SK-N-SH treated with all-trans-retinoic acid at 6 μM for 48 hours (cell line): ENCODE data around the gene POLR3F.
"Not testable (repeated sequence)": the region's sequence is repeated elsewhere in the genome, so short reads cannot be mapped to it uniquely, and the experiment has no call there.

ENCODE experiments used
- ATAC-seq: fragments of 200-7000 bp; cut with Tn5 transposase; 3 replicates; pipeline ENCODE4 v1.9.1; 2020; ENCODE audit warnings: mild to moderate bottlenecking, moderate library complexity
- ARNTL ChIP-seq: fragments of 450-650 bp; formaldehyde crosslinking; IDR thresholded peaks from 2 replicates; pipeline ENCODE4 v1.5.0; 2020; ENCODE audit warnings: low read depth, mild to moderate bottlenecking, moderate library complexity, borderline replicate concordance
- BACH2 ChIP-seq: fragments of 250-450 bp; sonication (Bioruptor Pico); IDR thresholded peaks from 2 replicates; pipeline ENCODE4 v1.9.0; 2021; ENCODE audit warnings: mild to moderate bottlenecking, borderline replicate concordance
- CREB5 ChIP-seq: fragments of 250-450 bp; sonication (Bioruptor Pico); IDR thresholded peaks from 2 replicates; pipeline ENCODE4 v1.5.1; 2020; ENCODE audit warnings: low read depth, mild to moderate bottlenecking, moderate library complexity
- CSDC2 ChIP-seq: fragments of 250-450 bp; sonication (Bioruptor Pico); IDR thresholded peaks from 2 replicates; pipeline ENCODE4 v1.5.0; 2020; ENCODE audit warnings: mild to moderate bottlenecking, moderate library complexity
- CSRNP3 ChIP-seq: fragments of 250-450 bp; sonication (Bioruptor Pico); IDR thresholded peaks from 2 replicates; pipeline ENCODE4 v1.5.1; 2021; ENCODE audit warnings: mild to moderate bottlenecking, moderate library complexity
- ESRRG ChIP-seq: fragments of 250-450 bp; sonication (Bioruptor Pico); IDR thresholded peaks from 2 replicates; pipeline ENCODE4 v1.6.1; 2021; ENCODE audit warnings: mild to moderate bottlenecking
- GLIS3 ChIP-seq: fragments of 250-450 bp; sonication (Bioruptor Pico); IDR thresholded peaks from 2 replicates; pipeline ENCODE4 v1.5.0; 2020; ENCODE audit warnings: mild to moderate bottlenecking, moderate library complexity
- ISL1 ChIP-seq: fragments of 250-450 bp; sonication (Bioruptor Pico); IDR thresholded peaks from 2 replicates; pipeline ENCODE4 v2.1.2; 2022; ENCODE audit warnings: mild to moderate bottlenecking, moderate library complexity
- OSR1 ChIP-seq: fragments of 250-450 bp; sonication (Bioruptor Pico); IDR thresholded peaks from 2 replicates; pipeline ENCODE4 v1.8.0; 2022; ENCODE audit warnings: moderate library complexity, mild to moderate bottlenecking, inconsistent platforms
- PATZ1 ChIP-seq: fragments of 250-450 bp; sonication (Bioruptor Pico); IDR thresholded peaks from 2 replicates; pipeline ENCODE4 v1.8.0; 2020; ENCODE audit warnings: mild to moderate bottlenecking, moderate library complexity, borderline replicate concordance
- PPARA ChIP-seq: fragments of 250-450 bp; sonication (Bioruptor Pico); IDR thresholded peaks from 2 replicates; pipeline ENCODE4 v1.5.0; 2020; ENCODE audit warnings: mild to moderate bottlenecking, borderline replicate concordance
- RARB ChIP-seq: fragments of 250-450 bp; sonication (Bioruptor Pico); IDR thresholded peaks from 2 replicates; pipeline ENCODE4 v1.8.0; 2021; ENCODE audit warnings: mild to moderate bottlenecking, moderate library complexity
- SNAI2 ChIP-seq: fragments of 250-450 bp; sonication (Bioruptor Pico); IDR thresholded peaks from 2 replicates; pipeline ENCODE4 v1.5.0; 2020; ENCODE audit warnings: mild to moderate bottlenecking, moderate library complexity
- TCF4 ChIP-seq: fragments of 250-450 bp; sonication (Bioruptor Pico); IDR thresholded peaks from 2 replicates; pipeline ENCODE4 v1.8.0; 2021; ENCODE audit warnings: mild to moderate bottlenecking, moderate library complexity, borderline replicate concordance
- TOX ChIP-seq: fragments of 250-450 bp; sonication (Bioruptor Pico); IDR thresholded peaks from 2 replicates; pipeline ENCODE4 v1.8.0; 2021; ENCODE audit warnings: mild to moderate bottlenecking, moderate library complexity, borderline replicate concordance
- ZC3H10 ChIP-seq: fragments of 250-450 bp; sonication (Bioruptor Pico); IDR thresholded peaks from 2 replicates; pipeline ENCODE4 v1.5.1; 2021; ENCODE audit warnings: mild to moderate bottlenecking, moderate library complexity
- ZFP3 ChIP-seq: fragments of 250-450 bp; sonication (Bioruptor Pico); IDR thresholded peaks from 2 replicates; pipeline ENCODE4 v1.5.0; 2020; ENCODE audit warnings: mild to moderate bottlenecking, moderate library complexity
- ZFP30 ChIP-seq: fragments of 450-650 bp; formaldehyde crosslinking; IDR thresholded peaks from 2 replicates; pipeline ENCODE4 v1.5.0; 2022; ENCODE audit warnings: mild to moderate bottlenecking, moderate library complexity
- ZNF565 ChIP-seq: fragments of 450-650 bp; formaldehyde crosslinking; conservative IDR thresholded peaks from 2 replicates; pipeline ENCODE4 v1.5.0; 2020; ENCODE audit warnings: low read depth, mild to moderate bottlenecking, moderate library complexity
- ZNF70 ChIP-seq: fragments of 450-650 bp; formaldehyde crosslinking; IDR thresholded peaks from 2 replicates; pipeline ENCODE4 v1.5.0; 2020; ENCODE audit warnings: mild to moderate bottlenecking, moderate library complexity
- ZNF8 ChIP-seq: fragments of 450-650 bp; formaldehyde crosslinking; IDR thresholded peaks from 2 replicates; pipeline ENCODE4 v1.5.0; 2020; ENCODE audit warnings: mild to moderate bottlenecking, moderate library complexity

Gene POLR3F

GRCh38 chr20:18511571-18511970 is 44.4 kb downstream of the POLR3F start (continued):
- TF ChIP-seq TCF4 (CRISPR knock-in tag) = no peak
- TF ChIP-seq, all 23 proteins: peak for 0

GRCh38 chr20:18513208-18513607 is 46.0 kb downstream of the POLR3F start:
- no peak for ATAC-seq
- TF ChIP-seq CSDC2 (CRISPR knock-in tag) (no peak), ZFP30 (CRISPR knock-in tag) (no peak), TOX (CRISPR knock-in tag) (no peak), ZNF70 (no peak), ARNTL (no peak), ISL1 (CRISPR knock-in tag) (no peak), PATZ1 (no peak), ZC3H10 (CRISPR knock-in tag) (no peak)

- ATAC-seq = no peak
- TF ChIP-seq ZNF565 (no peak), ZNF8 (CRISPR knock-in tag) (no peak), RARB (no peak)
Observed at GRCh38 chr20:18514127-18514526, 46.9 kb downstream of the POLR3F start.

GRCh38 chr20:18515973-18516372 is 48.8 kb downstream of the POLR3F start:
- TF ChIP-seq PPARA (CRISPR knock-in tag) (no peak), SNAI2 (CRISPR knock-in tag) (no peak), BACH2 (CRISPR knock-in tag) (no peak), TOX (CRISPR knock-in tag) (no peak), ZNF565 (no peak), ARNTL (no peak), CSDC2 (CRISPR knock-in tag) (no peak), ZNF70 (no peak), ZFP30 (CRISPR knock-in tag) (no peak), PATZ1 (no peak), CREB5 (CRISPR knock-in tag) (no peak), ESRRG (CRISPR knock-in tag) (no peak), ZNF8 (CRISPR knock-in tag) (no peak)
- ATAC-seq = no peak

GRCh38 chr20:18522066-18522465 is 54.9 kb downstream of the POLR3F start:
- not testable (repeated sequence) for ATAC-seq

GRCh38 chr20:18523066-18523465 is 55.9 kb downstream of the POLR3F start:
- no peak for TF ChIP-seq ZC3H10 (CRISPR knock-in tag)
- TF ChIP-seq OSR1 = no peak
- TF ChIP-seq TCF4 (CRISPR knock-in tag) = no peak
- no peak for TF ChIP-seq ZNF70
- TF ChIP-seq, all 23 proteins: peak for 0
- no peak for ATAC-seq

GRCh38 chr20:18524646-18525045 is 57.5 kb downstream of the POLR3F start:
- 0 out of 3 replicates have a peak, but pooled peaks have one; percentile 19 for ATAC-seq
- TF ChIP-seq TOX (CRISPR knock-in tag) (no peak), ZFP3 (CRISPR knock-in tag) (no peak), ARNTL (no peak), CREB5 (CRISPR knock-in tag) (no peak), GLIS3 (CRISPR knock-in tag) (no peak), ISL1 (CRISPR knock-in tag) (no peak), ZNF565 (no peak), ESRRG (CRISPR knock-in tag) (no peak), ZNF70 (no peak), ZFP30 (CRISPR knock-in tag) (no peak), CSRNP3 (CRISPR knock-in tag) (no peak), OSR1 (no peak)
